ENCODE results near the gene PUM1. TPM values are rescaled to one million over a fixed set of nuclear protein-coding genes. Genes with fewer than 3 reads are reported as not detected.
"Not testable (repeated sequence)": the region's sequence is repeated elsewhere in the genome, so short reads cannot be mapped to it uniquely, and the experiment has no call there.

PUM1 gene
- total and polyA plus RNA-seq, 7 experiments from 2014 or later: 114 to 226 (median 154) TPM

DNA sequence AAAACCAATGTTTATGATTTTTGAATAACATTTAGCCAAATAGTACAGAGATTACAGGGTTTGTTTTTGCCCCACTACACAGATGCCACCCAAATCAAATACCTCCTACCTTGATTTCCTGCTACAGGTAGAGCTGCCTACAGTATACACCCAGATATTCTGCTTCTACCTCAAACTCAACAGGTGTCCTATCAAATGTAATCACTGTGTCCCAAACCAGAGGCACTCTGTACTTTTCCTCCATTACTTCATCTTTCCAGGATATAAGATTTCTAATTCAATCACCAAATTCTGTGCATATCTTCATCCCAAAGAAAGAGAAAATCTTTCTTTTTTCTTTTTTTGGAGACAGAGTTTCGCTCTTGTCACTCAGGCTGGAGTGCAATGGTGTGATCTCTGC lies 9.6 kb downstream of the PUM1 start:
- Mint-ChIP-seq H3K36me3 (peaks cover 5 to 40% (median 29%) of the 10 kb centered on the region in 5 donors), H3K4me1 (peaks cover 34 to 80% (median 64%) of the 10 kb centered on the region in 7 donors), H3K27me3 (no peaks in the 10 kb centered on the region), H3K27ac (peak overlapping the region in 7 of 9 donors; percentile 23 to 84 (median 66)), H3K9me3 (no peaks in the 10 kb centered on the region), H3K4me3 (peak overlapping the region in 9 of 10 donors; percentile 23 to 81 (median 64))
- no peak overlapping the region for H3K4me3 ChIP-seq (ENCODE audit: low read length)
- intact Hi-C loops (cut with micrococcal nuclease): no loop called here
- ChIA-PET CTCF (interaction anchor here (1.0 kb wide), 1 partner anchor 15 kb away, joined by 3 read pairs; no protein-coding TSS in a partner anchor), POLR2A (no interaction called here)
- H3K27me3 ChIP-seq (ENCODE audit: control insufficient read depth in 2 of 2, insufficient read depth in 2 of 2, low read length in 2 of 2): no peaks in the 10 kb centered on the region
- no peaks in the 10 kb centered on the region for H3K9me3 ChIP-seq (ENCODE audit: control insufficient read depth in 2 of 3, low read length in 3 of 3)
- H3K27ac ChIP-seq (ENCODE audit: low read depth, low read length): no peak overlapping the region
- no peak for DNase-seq
- no peak for ATAC-seq
- H3K36me3 ChIP-seq (ENCODE audit: control insufficient read depth in 2 of 3, insufficient read depth in 3 of 3, low read length in 3 of 3): peaks cover 6 to 17% (median 7%) of the 10 kb centered on the region in 3 experiments
- H3K4me1 ChIP-seq (ENCODE audit: control insufficient read depth in 2 of 2, insufficient read depth in 2 of 2, low read length in 2 of 2): peaks cover 40 to 48% of the 10 kb centered on the region in 2 donors

DNA sequence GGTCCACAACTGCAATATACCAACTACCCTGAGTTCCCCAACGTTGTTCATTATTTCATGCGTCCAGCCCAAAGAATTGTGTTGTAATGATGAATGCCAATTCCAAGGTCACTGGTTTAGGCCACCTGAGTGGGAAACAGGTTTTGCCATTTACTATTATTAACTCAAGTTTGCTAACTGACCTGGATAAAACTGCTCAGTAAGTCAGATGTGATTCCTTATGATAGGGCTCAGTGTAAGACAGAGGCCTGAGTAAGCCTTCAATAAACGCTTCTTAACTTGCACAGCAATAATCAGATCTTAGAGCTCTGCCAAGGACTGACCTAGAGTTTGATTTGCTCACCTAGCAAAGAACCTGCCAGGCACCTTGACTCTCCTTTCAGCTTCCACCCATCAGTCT lies 10.0 kb downstream of the PUM1 start:
- peaks cover 6 to 20% (median 7%) of the 10 kb centered on the region in 3 experiments for H3K36me3 ChIP-seq (ENCODE audit: control insufficient read depth in 2 of 3, insufficient read depth in 3 of 3, low read length in 3 of 3)
- ChIA-PET CTCF (no interaction called here), POLR2A (no interaction called here)
- H3K4me1 Mint-ChIP-seq: peaks cover 34 to 80% (median 65%) of the 10 kb centered on the region in 7 donors
- ATAC-seq (no peak), DNase-seq (no peak)
- intact Hi-C loops (cut with micrococcal nuclease): no loop called here
- no peaks in the 10 kb centered on the region for H3K9me3 ChIP-seq (ENCODE audit: control insufficient read depth in 2 of 3, low read length in 3 of 3)
- H3K9me3 Mint-ChIP-seq: no peaks in the 10 kb centered on the region
- no peak overlapping the region for H3K27ac ChIP-seq (ENCODE audit: low read depth, low read length)
- peak overlapping the region in 7 of 9 donors; percentile 23 to 84 (median 66) for H3K27ac Mint-ChIP-seq
- no peaks in the 10 kb centered on the region for H3K27me3 ChIP-seq (ENCODE audit: control insufficient read depth in 2 of 2, insufficient read depth in 2 of 2, low read length in 2 of 2)
- H3K4me1 ChIP-seq (ENCODE audit: control insufficient read depth in 2 of 2, insufficient read depth in 2 of 2, low read length in 2 of 2): peaks cover 40 to 51% of the 10 kb centered on the region in 2 donors
- peak overlapping the region in 9 of 10 donors; percentile 23 to 81 (median 64) for H3K4me3 Mint-ChIP-seq
- no peaks in the 10 kb centered on the region for H3K27me3 Mint-ChIP-seq
- peak overlapping the region; percentile 15 for H3K4me3 ChIP-seq (ENCODE audit: low read length)
- peaks cover 5 to 43% (median 30%) of the 10 kb centered on the region in 5 donors for H3K36me3 Mint-ChIP-seq

DNA sequence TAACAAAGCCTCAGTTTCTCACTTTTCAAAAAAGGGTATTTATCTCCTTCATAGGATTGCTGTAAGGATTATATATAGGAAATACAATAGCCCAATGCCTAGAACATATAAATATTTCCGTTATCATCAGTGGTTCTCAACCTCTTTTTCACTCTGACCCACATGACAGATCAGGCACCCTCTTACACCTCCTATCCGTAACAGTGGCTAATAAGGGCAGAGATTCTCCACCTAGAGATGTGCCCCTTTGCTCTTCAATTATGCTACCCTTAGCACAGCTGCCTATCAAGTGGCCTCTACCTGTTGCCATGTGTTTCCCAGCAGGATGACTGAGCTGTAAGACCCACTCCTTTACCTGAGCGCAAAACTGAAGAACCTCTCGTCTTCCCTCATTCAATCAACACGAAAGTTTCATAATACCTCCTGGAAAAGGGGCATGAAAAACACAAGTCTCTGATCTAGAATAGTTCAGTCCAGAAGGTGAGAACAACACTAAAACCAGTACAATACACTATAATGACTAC lies 10.5 kb downstream of the PUM1 start:
- H3K36me3 ChIP-seq (ENCODE audit: control insufficient read depth in 2 of 3, insufficient read depth in 3 of 3, low read length in 3 of 3): peaks cover 6 to 23% (median 7%) of the 10 kb centered on the region in 3 experiments
- ChIA-PET POLR2A (interaction anchor here (0.6 kb wide), 1 partner anchor 1976 kb away, joined by 3 read pairs; no protein-coding TSS in a partner anchor), CTCF (no interaction called here)
- no peak for ATAC-seq
- peaks cover 5 to 46% (median 30%) of the 10 kb centered on the region in 5 donors for H3K36me3 Mint-ChIP-seq
- no peaks in the 10 kb centered on the region for H3K9me3 Mint-ChIP-seq
- no peaks in the 10 kb centered on the region for H3K9me3 ChIP-seq (ENCODE audit: control insufficient read depth in 2 of 3, low read length in 3 of 3)
- H3K4me3 Mint-ChIP-seq: peak overlapping the region in 8 of 10 donors; percentile 3 to 81 (median 56)
- H3K27ac Mint-ChIP-seq: peak overlapping the region in 5 of 9 donors; percentile 5 to 37 (median 23)
- peaks cover 34 to 80% (median 69%) of the 10 kb centered on the region in 7 donors for H3K4me1 Mint-ChIP-seq
- no peaks in the 10 kb centered on the region for H3K27me3 Mint-ChIP-seq
- no peak overlapping the region for H3K27ac ChIP-seq (ENCODE audit: low read depth, low read length)
- H3K27me3 ChIP-seq (ENCODE audit: control insufficient read depth in 2 of 2, insufficient read depth in 2 of 2, low read length in 2 of 2): no peaks in the 10 kb centered on the region
- H3K4me3 ChIP-seq (ENCODE audit: low read length): peak overlapping the region; percentile 15
- H3K4me1 ChIP-seq (ENCODE audit: control insufficient read depth in 2 of 2, insufficient read depth in 2 of 2, low read length in 2 of 2): peaks cover 40 to 49% of the 10 kb centered on the region in 2 donors
- intact Hi-C loops (cut with micrococcal nuclease): no loop called here
- no peak for DNase-seq

DNA sequence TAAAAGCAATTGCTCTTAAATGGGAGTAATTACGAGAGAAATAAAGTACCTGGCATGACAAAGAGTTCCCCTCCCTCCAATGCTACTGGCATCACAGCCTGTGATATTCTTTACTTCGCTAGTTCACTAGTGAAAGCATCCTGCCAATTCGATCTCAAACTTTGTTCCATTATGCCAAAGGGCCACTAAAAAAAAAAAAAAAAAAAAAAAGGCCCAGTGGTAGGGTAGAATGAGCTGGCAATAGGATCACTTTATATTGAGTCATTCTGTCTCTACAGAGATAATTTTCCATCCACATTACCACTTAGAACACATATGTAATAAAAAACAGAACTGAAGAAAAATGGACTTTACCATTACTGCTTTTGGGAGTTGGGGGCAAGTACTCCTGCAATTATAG lies 11.2 kb downstream of the PUM1 start:
- Histone ChIP-seq H3K4me1 (ENCODE audit: control insufficient read depth in 2 of 2, insufficient read depth in 2 of 2, low read length in 2 of 2) (peaks cover 34 to 44% of the 10 kb centered on the region in 2 donors), H3K27ac (ENCODE audit: low read depth, low read length) (no peak overlapping the region), H3K27me3 (ENCODE audit: control insufficient read depth in 2 of 2, insufficient read depth in 2 of 2, low read length in 2 of 2) (no peaks in the 10 kb centered on the region), H3K36me3 (ENCODE audit: control insufficient read depth in 2 of 3, insufficient read depth in 3 of 3, low read length in 3 of 3) (peaks cover 6 to 22% (median 7%) of the 10 kb centered on the region in 3 experiments), H3K9me3 (ENCODE audit: control insufficient read depth in 2 of 3, low read length in 3 of 3) (no peaks in the 10 kb centered on the region), H3K4me3 (ENCODE audit: low read length) (no peak overlapping the region)
- peak overlapping the region in 5 of 9 donors; percentile 23 to 65 (median 53) for H3K27ac Mint-ChIP-seq
- peaks cover 34 to 77% (median 65%) of the 10 kb centered on the region in 7 donors for H3K4me1 Mint-ChIP-seq
- ATAC-seq (no peak), DNase-seq (no peak)
- POLR2A ChIA-PET: interaction anchor here (0.6 to 0.7 kb wide), 2 partner anchors 50 to 1976 kb away, joined by 3 read pairs; no protein-coding TSS in a partner anchor
- intact Hi-C loops (cut with micrococcal nuclease): no loop called here
- CTCF ChIA-PET: no interaction called here
- H3K27me3 Mint-ChIP-seq: no peaks in the 10 kb centered on the region
- H3K9me3 Mint-ChIP-seq: no peaks in the 10 kb centered on the region
- peaks cover 5 to 46% (median 30%) of the 10 kb centered on the region in 5 donors for H3K36me3 Mint-ChIP-seq
- peak overlapping the region in 6 of 10 donors; percentile 10 to 81 (median 62) for H3K4me3 Mint-ChIP-seq

DNA sequence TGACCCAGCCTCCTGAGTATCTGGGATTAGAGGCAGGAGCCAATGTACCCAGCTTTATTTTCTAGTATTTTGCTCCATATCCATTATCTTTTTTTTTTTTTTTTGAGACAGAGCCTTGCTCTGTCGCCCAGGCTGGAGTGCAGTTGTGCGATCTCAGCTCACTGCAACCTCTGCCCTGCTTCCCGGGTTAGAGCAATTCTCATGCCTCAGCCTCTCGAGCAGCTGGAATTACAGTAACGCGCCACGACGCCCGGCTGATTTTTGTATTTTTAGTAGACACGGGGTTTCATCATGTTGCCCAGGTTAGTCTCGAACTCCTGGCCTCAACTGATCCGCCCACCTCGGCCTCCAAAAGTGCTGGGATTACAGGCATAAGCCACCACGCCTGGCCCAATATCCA lies 12.9 kb downstream of the PUM1 start:
- H3K4me3 ChIP-seq (ENCODE audit: low read length); H3K27ac ChIP-seq (ENCODE audit: low read depth, low read length); H3K27me3 ChIP-seq (ENCODE audit: control insufficient read depth in 2 of 2, insufficient read depth in 2 of 2, low read length in 2 of 2); intact Hi-C loops (cut with micrococcal nuclease); H3K9me3 Mint-ChIP-seq; DNase-seq; H3K9me3 ChIP-seq (ENCODE audit: control insufficient read depth in 2 of 3, low read length in 3 of 3); POLR2A ChIA-PET; ATAC-seq; CTCF ChIA-PET; H3K27me3 Mint-ChIP-seq: not testable (repeated sequence)
- Mint-ChIP-seq H3K36me3 (peaks cover 5 to 29% (median 17%) of the 10 kb centered on the region in 5 donors), H3K4me3 (peak overlapping the region in 1 of 10 donors; percentile 53), H3K4me1 (peaks cover 31 to 73% (median 61%) of the 10 kb centered on the region in 7 donors), H3K27ac (peak overlapping the region in 1 of 9 donors; percentile 38)
- H3K36me3 ChIP-seq (ENCODE audit: control insufficient read depth in 2 of 3, insufficient read depth in 3 of 3, low read length in 3 of 3): peaks cover 3 to 14% (median 6%) of the 10 kb centered on the region in 3 experiments
- peaks cover 24 to 32% of the 10 kb centered on the region in 2 donors for H3K4me1 ChIP-seq (ENCODE audit: control insufficient read depth in 2 of 2, insufficient read depth in 2 of 2, low read length in 2 of 2)

DNA sequence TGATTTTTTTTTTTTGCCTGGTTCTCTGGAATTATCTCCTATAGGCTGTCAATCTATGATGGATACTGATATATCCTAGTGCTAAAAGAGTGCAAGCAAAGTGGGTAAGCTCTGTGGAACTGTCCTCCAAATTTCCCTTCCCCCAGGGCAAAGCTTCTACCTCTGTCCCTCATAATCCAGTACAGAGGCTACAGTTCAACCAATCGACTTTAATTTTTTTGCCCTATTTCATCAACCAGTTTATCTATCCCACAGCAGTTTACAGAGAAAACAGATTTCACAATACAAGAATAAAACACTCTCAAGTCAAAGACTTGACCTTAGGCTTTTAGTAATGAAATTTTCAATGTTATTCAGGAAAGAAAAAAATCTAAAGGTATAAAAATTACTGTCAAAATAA lies 13.9 kb downstream of the PUM1 start:
- Histone ChIP-seq H3K36me3 (ENCODE audit: control insufficient read depth in 2 of 3, insufficient read depth in 3 of 3, low read length in 3 of 3) (peaks cover 5 to 19% (median 6%) of the 10 kb centered on the region in 3 experiments), H3K4me3 (ENCODE audit: low read length) (no peak overlapping the region), H3K27me3 (ENCODE audit: control insufficient read depth in 2 of 2, insufficient read depth in 2 of 2, low read length in 2 of 2) (no peaks in the 10 kb centered on the region), H3K4me1 (ENCODE audit: control insufficient read depth in 2 of 2, insufficient read depth in 2 of 2, low read length in 2 of 2) (peaks cover 15 to 23% of the 10 kb centered on the region in 2 donors), H3K9me3 (ENCODE audit: control insufficient read depth in 2 of 3, low read length in 3 of 3) (no peaks in the 10 kb centered on the region), H3K27ac (ENCODE audit: low read depth, low read length) (no peak overlapping the region)
- POLR2A ChIA-PET: no interaction called here
- ATAC-seq (no peak), DNase-seq (no peak)
- Mint-ChIP-seq H3K4me3 (peak overlapping the region in 3 of 10 donors; percentile 43 to 54 (median 47)), H3K27me3 (no peaks in the 10 kb centered on the region), H3K27ac (peak overlapping the region in 2 of 9 donors; percentile 36 to 58), H3K4me1 (peaks cover 29 to 79% (median 57%) of the 10 kb centered on the region in 7 donors), H3K36me3 (peaks cover 5 to 33% (median 18%) of the 10 kb centered on the region in 5 donors), H3K9me3 (no peaks in the 10 kb centered on the region)
- CTCF ChIA-PET: interaction anchor here (0.7 kb wide), 1 partner anchor 73 kb away, joined by 4 read pairs; no protein-coding TSS in a partner anchor
- intact Hi-C loops (cut with micrococcal nuclease): no loop called here

All from naive thymus-derived CD4-positive, alpha-beta T cell (primary cell).